Vagina (tissue), 2 donors: ENCODE data around the gene SCNN1B.

Source experiments
- POLR2A ChIP-seq, 2 donors: fragments of 450-650 bp; IDR thresholded peaks; one replicate each; pipeline ENCODE4 v1.6.1; 2017; ENCODE audit warnings: antibody characterized with exemption in 2 of 2, mild to moderate bottlenecking in 2 of 2, moderate library complexity in 2 of 2
- TF ChIP-seq, protein P1 (sequence below), 3 experiments: fragments of 450-650 bp in 2 of 3; fragments of 200-600 bp in 1 of 3; sonication (generic) in 1 of 3; IDR thresholded peaks; one replicate each; pipeline ENCODE4 v1.5.1; 2017 to 2019; ENCODE audit warnings: antibody characterized with exemption in 3 of 3, mild to moderate bottlenecking in 2 of 3, moderate library complexity in 2 of 3

DNA sequence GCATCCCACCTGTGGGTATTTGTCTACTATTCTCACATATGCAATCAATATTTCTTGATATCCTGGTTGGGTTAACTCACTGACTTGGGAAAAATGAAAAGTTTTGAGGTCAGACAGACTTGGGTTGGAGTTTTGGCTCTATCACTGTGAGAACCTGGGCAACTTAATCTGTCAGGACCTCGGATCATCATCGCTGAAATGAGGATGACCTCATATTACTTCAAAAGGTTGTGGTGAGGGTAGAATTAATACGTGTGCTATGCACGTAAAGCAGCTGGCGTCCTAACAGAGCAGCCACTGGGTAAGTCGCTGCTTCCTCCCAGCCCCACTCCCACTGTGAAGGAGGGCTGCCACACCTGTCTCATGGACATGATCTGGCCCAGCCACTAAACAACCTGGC is 93.6 kb downstream of the SCNN1B start:
- TF ChIP-seq POLR2A (IDR thresholded peaks at IDR 0.05) = no peak
- TF ChIP-seq, protein P1, sequence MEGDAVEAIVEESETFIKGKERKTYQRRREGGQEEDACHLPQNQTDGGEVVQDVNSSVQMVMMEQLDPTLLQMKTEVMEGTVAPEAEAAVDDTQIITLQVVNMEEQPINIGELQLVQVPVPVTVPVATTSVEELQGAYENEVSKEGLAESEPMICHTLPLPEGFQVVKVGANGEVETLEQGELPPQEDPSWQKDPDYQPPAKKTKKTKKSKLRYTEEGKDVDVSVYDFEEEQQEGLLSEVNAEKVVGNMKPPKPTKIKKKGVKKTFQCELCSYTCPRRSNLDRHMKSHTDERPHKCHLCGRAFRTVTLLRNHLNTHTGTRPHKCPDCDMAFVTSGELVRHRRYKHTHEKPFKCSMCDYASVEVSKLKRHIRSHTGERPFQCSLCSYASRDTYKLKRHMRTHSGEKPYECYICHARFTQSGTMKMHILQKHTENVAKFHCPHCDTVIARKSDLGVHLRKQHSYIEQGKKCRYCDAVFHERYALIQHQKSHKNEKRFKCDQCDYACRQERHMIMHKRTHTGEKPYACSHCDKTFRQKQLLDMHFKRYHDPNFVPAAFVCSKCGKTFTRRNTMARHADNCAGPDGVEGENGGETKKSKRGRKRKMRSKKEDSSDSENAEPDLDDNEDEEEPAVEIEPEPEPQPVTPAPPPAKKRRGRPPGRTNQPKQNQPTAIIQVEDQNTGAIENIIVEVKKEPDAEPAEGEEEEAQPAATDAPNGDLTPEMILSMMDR (IDR thresholded peaks at IDR 0.05) = no peak
